Measurements from ENCODE around the gene DBX1.

Gene DBX1

DNA sequence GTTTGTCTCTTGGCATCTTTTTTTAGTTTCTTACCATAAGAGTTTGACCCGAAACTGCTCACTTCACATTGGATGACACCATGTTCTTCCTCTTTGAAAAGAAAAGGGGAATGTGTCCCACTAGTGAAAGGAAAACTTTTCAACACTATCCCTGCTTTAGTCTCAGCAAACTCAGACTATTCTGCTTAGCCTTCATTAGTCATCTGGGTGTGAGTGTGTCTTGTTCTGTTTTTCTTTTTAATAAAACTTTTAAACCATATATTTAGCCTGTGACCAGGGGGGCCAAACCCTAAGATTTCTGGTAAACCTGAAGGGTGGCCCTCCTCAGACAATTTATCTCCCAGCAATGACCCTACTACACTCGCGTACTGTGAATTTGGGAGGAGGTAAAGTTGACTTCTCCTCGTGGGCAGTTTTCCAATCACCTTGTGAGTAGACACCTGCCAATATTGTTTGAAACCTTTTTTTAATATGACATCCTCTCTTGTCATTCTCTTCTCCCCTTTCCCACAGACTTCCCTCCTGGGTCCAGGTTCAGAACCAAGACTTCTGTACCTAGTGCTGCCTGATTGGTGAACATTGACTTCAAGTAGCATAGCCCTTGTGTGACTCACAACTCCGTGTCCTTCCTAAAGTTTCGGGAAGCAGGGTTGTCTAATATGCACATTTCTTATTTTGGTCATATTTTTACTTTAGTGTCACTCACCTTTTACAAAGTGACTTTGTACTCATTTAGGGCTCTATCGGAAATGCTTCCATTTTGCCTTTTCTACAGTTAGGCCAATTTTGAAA lies 39.9 kb downstream of the DBX1 start:
- DNase-seq = no peak

GRCh38 chr11:20119315-20119714 lies 41.0 kb downstream of the DBX1 start:
- DNase-seq = no peak

DNA sequence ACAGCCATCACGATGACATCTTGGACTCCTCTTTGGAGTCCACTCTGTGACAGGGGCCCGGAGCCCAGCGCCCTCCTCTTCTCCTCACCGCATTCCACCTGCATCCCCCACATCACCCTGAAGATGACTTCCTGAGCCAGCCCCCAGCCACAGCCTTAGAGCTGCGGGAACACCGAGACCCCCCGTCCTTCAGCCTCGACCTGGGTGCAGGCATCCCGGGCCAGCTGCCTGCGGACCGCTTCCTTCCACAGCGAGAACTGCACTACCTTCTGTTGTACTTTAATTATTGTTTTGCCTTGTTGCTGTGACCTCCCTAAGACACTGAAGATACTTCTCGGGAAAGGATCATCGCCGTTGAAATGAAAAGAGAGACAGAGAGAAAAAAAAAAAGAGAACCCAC lies 42.1 kb downstream of the DBX1 start:
- DNase-seq = no peak

- no peak for DNase-seq
Measured at GRCh38 chr11:20117291-20117690, 43.0 kb downstream of the DBX1 start.

DNA sequence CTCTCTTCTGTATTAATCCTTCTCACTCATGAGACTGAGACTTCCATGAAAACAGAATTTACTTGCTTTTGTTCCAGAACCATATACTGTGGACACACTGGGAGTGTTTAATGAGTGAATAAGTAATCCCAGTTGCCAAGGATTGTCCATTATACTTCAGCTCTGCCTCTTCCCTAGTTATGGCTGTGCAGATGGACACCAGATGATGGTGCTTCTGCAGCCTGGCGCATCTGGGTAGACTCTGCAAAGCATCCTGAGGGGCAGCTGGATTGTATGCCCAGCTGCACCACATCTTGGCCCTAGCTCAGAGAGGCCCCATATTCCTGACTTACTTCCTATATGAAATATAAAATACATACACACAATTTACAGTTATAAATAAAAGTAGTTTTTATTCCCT lies 43.5 kb downstream of the DBX1 start:
- DNase-seq = no peak

DNA sequence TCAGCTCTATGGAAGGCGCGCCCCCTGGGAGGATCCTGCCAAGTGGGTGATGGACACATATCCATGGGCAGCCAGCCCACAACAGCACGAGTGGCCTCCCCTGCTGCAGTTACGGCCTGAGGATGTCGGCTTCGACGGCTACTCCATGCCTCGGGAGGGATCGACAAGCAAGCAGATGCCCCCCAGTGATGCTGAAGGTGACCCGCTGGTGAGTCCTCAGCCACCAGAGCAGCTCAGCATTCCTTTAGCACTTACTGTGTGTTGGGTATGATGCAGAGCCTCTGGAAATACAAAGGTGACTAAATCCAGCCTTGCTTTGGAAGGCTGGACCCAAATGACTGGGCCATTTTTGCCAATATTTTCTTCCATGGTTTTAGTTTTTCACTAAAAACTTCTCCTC lies 45.7 kb downstream of the DBX1 start:
- no peak for DNase-seq

DNA sequence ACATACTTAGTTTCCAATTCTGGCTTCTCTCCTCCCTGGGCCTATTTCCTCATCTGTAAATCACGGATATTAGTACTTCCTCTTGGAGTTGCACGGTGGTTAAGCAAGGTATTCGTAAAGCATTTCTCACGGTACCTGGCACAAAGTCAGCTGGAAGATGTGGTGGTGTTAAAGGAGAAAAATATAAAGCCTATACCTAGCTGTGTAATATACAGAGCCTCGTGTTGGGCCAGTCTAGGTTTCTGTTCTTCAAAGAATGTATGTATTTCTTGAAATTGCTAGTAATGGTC lies 47.2 kb downstream of the DBX1 start:
- no peak for DNase-seq

- no peak for DNase-seq
Measured at GRCh38 chr11:20112291-20113148, 47.8 kb downstream of the DBX1 start.

DNA sequence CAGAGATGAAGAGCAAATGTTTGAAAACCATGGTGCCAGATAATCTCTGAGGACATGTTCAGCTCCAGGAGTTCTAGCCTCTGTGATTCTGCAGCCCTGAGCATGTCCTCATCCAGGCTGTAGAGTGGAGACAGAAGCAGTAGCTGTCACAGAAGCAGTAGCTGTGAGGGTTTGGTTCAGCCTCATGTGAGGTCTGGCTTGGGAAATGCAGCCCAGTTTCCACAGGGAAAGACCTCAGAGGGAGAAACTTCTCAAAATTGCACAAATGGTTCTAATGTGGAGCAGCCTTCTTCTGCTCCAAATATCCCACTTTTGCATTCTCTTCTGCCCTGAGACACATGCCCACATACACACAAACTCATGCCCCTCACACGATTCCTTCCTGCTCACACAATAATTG lies 48.4 kb downstream of the DBX1 start:
- no peak for DNase-seq

DNA sequence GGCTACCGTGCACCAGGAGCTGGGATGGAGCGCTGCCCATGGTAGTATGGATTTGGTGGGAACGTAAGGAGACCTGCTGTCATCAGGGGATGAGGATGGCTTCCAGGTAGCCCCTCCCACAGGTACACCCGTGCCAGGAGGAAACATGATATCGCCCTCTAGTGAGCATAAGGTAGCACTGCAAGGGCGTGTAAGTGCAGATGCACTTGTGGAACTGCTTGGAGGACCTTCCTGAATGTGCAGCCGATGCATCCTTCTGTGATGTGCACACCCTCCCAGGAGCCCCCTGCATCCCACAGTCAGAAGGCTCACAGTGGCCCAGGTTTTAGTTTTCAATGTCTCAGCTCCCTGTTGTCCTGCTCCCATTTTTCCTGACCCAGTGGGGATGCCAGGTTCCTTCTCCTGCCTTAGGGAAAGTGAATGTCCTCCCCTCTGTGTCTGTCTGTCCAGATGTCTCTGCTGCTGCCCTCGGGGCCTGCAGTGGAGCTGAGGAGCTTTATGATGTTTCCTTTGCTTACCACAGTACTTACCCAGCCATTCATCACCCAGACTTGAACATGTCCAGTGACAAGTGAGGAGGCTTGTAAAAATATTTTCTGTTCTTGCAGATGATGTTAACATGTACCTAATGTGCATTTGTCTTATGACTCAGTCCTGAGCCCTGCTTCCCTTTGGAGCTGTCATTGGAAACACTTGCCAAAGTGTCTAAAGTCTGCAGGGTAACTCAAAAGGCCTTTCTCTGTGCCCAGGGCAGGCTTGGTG lies 49.2 kb downstream of the DBX1 start:
- DNase-seq = peak; percentile 14

- DNase-seq = no peak
Measured at GRCh38 chr11:20109731-20110445, 50.4 kb downstream of the DBX1 start.

Measured in NCI-H1436 treated with DMSO at 0.1 percent for 48 hours (cell line).